Brain microvascular endothelial cell (primary cell): ENCODE measurements around the gene IRF4.

Experiments used
- DNase-seq: peaks from one replicate; pipeline ENCODE4 v3.0.0-alpha.2; 2020
- H3K27ac ChIP-seq: fragments of 250-450 bp; sonication (Bioruptor Pico); 2 replicates; pipeline ENCODE4 v1.5.1; 2020; ENCODE audit warnings: mild to moderate bottlenecking, moderate library complexity
- H3K27me3 ChIP-seq: fragments of 250-450 bp; sonication (Bioruptor Pico); replicated peaks from 2 replicates; pipeline ENCODE4 v1.5.1; 2020; ENCODE audit warnings: mild to moderate bottlenecking
- H3K36me3 ChIP-seq: fragments of 250-450 bp; sonication (Bioruptor Pico); replicated peaks from 2 replicates; pipeline ENCODE4 v1.5.1; 2020; ENCODE audit warnings: mild to moderate bottlenecking
- H3K4me3 ChIP-seq: 2 replicates; pipeline ENCODE4 v1.5.1; 2011; ENCODE audit warnings: low read depth, mild to moderate bottlenecking, control low read depth, low read length, moderate library complexity
- in situ Hi-C: cut with HindIII; loops from 2 replicates; pipeline ENCODE4 v1.10.0; 2017; ENCODE audit warnings: low sequenced_read_pairs, low pct_ligation_motif_present
- TF ChIP-seq, protein P1 (sequence below): IDR thresholded peaks from 2 replicates; pipeline ENCODE4 v1.5.1; 2011; ENCODE audit warnings: low read depth, mild to moderate bottlenecking, moderate library complexity, low read length, control low read depth, inconsistent platforms; ENCODE audit errors: missing control alignments

IRF4 gene

GRCh38 chr6:429515-430121 is 38.1 kb downstream of the IRF4 start:
- Histone ChIP-seq H3K36me3 (no peaks in the 10 kb centered on the region), H3K27ac (no peak overlapping the region), H3K4me3 (no peak overlapping the region), H3K27me3 (no peaks in the 10 kb centered on the region)
- DNase-seq, result no peak
- in situ Hi-C loops, result no loop called here
- TF ChIP-seq, protein P1, sequence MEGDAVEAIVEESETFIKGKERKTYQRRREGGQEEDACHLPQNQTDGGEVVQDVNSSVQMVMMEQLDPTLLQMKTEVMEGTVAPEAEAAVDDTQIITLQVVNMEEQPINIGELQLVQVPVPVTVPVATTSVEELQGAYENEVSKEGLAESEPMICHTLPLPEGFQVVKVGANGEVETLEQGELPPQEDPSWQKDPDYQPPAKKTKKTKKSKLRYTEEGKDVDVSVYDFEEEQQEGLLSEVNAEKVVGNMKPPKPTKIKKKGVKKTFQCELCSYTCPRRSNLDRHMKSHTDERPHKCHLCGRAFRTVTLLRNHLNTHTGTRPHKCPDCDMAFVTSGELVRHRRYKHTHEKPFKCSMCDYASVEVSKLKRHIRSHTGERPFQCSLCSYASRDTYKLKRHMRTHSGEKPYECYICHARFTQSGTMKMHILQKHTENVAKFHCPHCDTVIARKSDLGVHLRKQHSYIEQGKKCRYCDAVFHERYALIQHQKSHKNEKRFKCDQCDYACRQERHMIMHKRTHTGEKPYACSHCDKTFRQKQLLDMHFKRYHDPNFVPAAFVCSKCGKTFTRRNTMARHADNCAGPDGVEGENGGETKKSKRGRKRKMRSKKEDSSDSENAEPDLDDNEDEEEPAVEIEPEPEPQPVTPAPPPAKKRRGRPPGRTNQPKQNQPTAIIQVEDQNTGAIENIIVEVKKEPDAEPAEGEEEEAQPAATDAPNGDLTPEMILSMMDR, result no peak

- in situ Hi-C loops, result no loop called here
- Histone ChIP-seq H3K27me3 (no peaks in the 10 kb centered on the region), H3K4me3 (no peak overlapping the region), H3K27ac (no peak overlapping the region), H3K36me3 (no peaks in the 10 kb centered on the region)
- DNase-seq, result no peak
- TF ChIP-seq, protein P1, result no peak
These were observed 40.0 kb downstream of the IRF4 start for GRCh38 chr6:431504-431903.

- H3K27me3 ChIP-seq, result no peaks in the 10 kb centered on the region
- no peak overlapping the region for H3K4me3 ChIP-seq
- H3K27ac ChIP-seq, result no peak overlapping the region
- TF ChIP-seq, protein P1, result no peak
- H3K36me3 ChIP-seq, result no peaks in the 10 kb centered on the region
- no peak for DNase-seq
- in situ Hi-C loops, result no loop called here
These were observed 40.4 kb downstream of the IRF4 start for GRCh38 chr6:431986-432385.

DNA sequence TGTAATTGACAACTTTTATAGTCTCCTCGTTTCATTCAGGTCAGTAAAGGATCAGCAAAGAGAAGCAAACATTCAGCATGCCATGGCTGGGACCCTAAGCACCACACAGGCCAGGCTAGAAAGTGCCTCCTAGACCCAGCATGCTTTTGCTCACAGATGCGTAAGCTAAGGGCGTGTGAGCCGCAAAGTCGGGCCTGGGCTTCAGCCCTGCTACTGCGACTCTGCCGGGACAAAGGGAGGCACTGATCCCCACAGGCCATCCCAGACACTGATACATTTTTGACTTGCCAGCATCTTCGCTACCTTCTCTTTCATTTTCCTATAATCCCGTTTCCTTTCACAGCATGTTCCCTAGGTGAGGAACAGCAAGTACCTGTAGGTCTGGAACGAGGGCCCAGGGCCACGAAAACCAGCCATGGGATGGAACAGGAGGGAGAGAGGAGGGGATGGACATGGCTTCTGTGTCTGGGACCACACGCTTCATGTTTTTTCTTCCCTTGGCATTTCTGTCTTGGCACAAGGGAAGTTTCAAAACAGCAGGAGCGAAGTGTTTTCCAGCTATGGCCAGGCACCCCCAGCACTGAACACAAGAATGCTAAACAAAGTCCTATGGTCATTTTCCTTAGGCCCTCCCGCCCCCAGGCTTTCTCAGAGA is 42.6 kb downstream of the IRF4 start:
- TF ChIP-seq, protein P1, result no peak
- in situ Hi-C loops, result no loop called here
- H3K36me3 ChIP-seq, result no peaks in the 10 kb centered on the region
- no peak overlapping the region for H3K4me3 ChIP-seq
- H3K27ac ChIP-seq, result no peak overlapping the region
- no peaks in the 10 kb centered on the region for H3K27me3 ChIP-seq
- DNase-seq, result no peak

DNA sequence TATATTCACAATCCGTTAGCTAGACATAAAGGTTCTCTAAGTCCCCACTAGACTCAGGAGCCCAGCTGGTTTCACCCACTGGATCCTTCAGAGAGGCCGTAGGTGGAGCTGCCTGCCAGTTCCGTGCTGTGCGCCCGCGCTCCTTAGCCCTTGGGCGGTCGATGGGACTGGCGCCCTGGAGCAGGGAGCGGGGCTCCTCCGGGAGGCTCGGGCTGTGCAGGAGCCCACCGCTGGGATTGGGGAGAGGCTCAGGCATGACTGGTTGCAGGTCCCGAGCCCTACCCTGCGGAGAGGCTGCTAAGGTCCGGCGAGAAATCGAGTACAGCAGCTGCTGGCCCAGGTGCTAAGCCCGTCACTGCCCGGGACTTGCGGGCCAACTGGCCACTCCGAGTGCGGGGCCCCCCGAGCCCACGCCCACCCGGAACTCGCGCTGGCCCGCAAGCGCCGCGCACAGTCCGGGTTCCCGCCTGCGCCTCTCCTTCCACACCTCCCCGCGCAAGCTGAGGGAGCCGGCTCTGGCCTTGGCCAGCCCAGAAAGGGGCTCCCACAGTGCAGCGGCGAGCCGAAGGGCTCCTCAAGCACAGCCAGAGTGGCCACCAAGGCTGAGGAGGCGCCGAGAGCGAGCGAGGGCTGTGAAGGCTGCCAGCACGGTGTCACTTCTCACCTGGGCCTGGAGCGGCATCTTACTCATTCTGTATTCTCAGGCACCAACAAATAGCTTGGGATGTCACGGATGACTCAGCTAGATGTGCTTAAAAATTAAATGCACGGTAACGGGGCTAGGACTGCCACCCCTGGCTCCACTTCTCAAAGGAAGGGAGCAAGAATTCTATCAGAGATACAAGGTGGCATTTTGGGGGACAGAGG is 44.1 kb downstream of the IRF4 start:
- in situ Hi-C loops, result no loop called here
- TF ChIP-seq, protein P1, result no peak
- Histone ChIP-seq H3K27ac (peak overlapping the region; percentile 61), H3K36me3 (no peaks in the 10 kb centered on the region), H3K27me3 (no peaks in the 10 kb centered on the region), H3K4me3 (no peak overlapping the region)
- peak; percentile 18 for DNase-seq
